ENCODE data around the gene PRSS21. TPM values are rescaled to one million over a fixed set of nuclear protein-coding genes. Genes with fewer than 3 reads are reported as not detected.

PRSS21 gene
- total and polyA plus RNA-seq, 3 donors from 2014 or later: 62.5 to 153 (median 130) TPM

DNA sequence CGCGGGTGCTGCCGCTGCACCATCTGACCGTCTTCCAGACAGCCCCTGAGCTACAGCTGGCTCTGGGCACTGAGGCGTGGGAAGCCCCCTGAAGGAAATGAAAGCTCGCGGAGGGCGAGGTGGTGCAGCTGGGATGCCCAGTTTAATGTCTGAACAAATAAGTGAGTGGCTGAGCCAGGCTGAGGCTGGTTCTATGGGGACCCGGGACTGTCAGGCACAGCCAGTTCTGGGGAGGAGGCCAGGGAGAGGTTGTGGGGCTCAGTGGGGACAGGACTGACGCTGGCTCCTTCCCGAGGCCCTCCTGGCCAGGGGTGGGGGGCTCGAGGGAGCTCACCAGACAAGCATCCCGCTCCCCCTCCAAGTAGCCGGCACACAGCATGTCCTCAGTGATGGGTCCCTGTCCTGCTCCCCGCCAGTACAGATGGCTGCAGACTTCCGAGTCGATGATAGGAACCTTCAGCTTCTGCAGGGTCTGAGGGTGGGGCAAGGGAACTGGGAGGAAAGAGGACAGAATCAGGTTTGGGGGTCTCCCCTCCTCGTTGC, 36.6 kb downstream of the PRSS21 start:
- 57 to 64% methylated on average over 5 to 18 of the region's 18 CpGs for WGBS, 2 donors
- intact Hi-C loops (cut with DNase I; ENCODE audit: low total_unique reads): no loop called here
- Histone ChIP-seq H3K27me3 (no peaks in the 10 kb centered on the region), H3K4me1 (peaks cover 3% of the 10 kb centered on the region), H3K4me3 (peak overlapping the region in 1 of 2 donors; percentile 41), H3K27ac (no peak overlapping the region), H3K9me3 (no peaks in the 10 kb centered on the region), H3K36me3 (ENCODE audit: low read depth, missing control alignments) (no peaks in the 10 kb centered on the region)
- TF ChIP-seq, protein P1, sequence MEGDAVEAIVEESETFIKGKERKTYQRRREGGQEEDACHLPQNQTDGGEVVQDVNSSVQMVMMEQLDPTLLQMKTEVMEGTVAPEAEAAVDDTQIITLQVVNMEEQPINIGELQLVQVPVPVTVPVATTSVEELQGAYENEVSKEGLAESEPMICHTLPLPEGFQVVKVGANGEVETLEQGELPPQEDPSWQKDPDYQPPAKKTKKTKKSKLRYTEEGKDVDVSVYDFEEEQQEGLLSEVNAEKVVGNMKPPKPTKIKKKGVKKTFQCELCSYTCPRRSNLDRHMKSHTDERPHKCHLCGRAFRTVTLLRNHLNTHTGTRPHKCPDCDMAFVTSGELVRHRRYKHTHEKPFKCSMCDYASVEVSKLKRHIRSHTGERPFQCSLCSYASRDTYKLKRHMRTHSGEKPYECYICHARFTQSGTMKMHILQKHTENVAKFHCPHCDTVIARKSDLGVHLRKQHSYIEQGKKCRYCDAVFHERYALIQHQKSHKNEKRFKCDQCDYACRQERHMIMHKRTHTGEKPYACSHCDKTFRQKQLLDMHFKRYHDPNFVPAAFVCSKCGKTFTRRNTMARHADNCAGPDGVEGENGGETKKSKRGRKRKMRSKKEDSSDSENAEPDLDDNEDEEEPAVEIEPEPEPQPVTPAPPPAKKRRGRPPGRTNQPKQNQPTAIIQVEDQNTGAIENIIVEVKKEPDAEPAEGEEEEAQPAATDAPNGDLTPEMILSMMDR (IDR thresholded peaks at IDR 0.05): no peak
- no peak for TF ChIP-seq POLR2A (IDR thresholded peaks at IDR 0.05)
- no peak for DNase-seq

DNA sequence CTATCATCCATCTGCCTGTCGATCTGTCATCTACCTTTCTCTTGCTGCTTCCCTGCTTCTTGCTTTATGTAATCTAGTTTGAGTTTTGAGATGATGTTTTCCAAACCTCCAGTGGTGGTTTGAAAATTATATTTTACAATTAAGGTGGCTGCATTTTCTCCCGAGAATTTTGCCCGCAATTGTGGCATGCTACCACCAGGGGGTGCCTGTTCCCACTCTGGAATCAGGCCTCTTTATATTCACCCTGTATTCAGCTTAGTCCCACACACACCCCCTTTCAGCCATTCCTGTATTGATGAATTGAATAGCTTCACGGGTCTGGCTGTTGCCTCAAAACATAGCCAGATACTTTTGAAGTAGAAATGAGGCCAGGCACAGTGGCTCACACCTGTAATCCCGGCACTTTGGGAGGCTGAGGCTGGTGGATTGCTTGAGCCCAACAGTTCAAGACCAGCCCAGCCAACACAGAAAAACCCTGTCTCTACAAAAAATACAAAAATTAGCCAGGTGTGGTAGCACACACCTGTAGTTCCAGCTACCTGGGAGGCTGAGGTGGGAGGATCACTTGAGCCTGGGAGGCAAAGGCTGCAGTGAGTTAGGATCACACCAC, 37.8 kb downstream of the PRSS21 start:
- intact Hi-C loops (cut with DNase I; ENCODE audit: low total_unique reads): no loop called here
- Histone ChIP-seq H3K27ac (no peak overlapping the region), H3K9me3 (no peaks in the 10 kb centered on the region), H3K27me3 (no peaks in the 10 kb centered on the region), H3K4me1 (peaks cover 3% of the 10 kb centered on the region), H3K36me3 (ENCODE audit: low read depth, missing control alignments) (no peaks in the 10 kb centered on the region), H3K4me3 (no peak overlapping the region)
- no peak for DNase-seq
- TF ChIP-seq, protein P1 (IDR thresholded peaks at IDR 0.05): peak; percentile 28 to 57 (median 49)
- no peak for TF ChIP-seq POLR2A (IDR thresholded peaks at IDR 0.05)
- WGBS, 2 donors: 46 to 55% methylated on average over 5 of the region's 5 CpGs

DNA sequence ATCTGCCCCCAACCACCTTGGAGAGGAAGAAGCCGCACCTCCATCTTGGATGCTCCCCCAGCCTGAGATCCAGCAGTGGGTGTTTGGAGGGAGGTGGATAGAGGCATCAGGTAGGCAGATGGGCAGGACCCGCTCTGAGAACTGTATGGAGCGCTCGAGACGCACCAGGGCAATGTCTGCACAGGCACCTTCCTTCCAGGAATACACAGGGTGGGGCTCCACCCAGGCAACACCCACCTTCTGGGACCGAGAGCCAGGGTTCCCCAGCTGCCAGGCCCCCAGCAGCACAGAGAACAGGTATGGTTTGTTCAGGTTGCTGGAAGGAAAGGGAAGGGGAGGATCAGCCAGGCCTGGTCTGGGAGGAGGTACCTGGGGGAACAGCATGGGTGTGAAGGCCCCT, 38.5 kb downstream of the PRSS21 start:
- H3K4me3 ChIP-seq: no peak overlapping the region
- DNase-seq: no peak
- H3K9me3 ChIP-seq: no peaks in the 10 kb centered on the region
- WGBS, 2 donors: 86% methylated on average over 6 of the region's 6 CpGs
- peaks cover 3% of the 10 kb centered on the region for H3K4me1 ChIP-seq
- no peak overlapping the region for H3K27ac ChIP-seq
- H3K27me3 ChIP-seq: no peaks in the 10 kb centered on the region
- TF ChIP-seq, protein P1 (IDR thresholded peaks at IDR 0.05): no peak
- no peak for TF ChIP-seq POLR2A (IDR thresholded peaks at IDR 0.05)
- intact Hi-C loops (cut with DNase I; ENCODE audit: low total_unique reads): no loop called here
- H3K36me3 ChIP-seq (ENCODE audit: low read depth, missing control alignments): no peaks in the 10 kb centered on the region

DNA sequence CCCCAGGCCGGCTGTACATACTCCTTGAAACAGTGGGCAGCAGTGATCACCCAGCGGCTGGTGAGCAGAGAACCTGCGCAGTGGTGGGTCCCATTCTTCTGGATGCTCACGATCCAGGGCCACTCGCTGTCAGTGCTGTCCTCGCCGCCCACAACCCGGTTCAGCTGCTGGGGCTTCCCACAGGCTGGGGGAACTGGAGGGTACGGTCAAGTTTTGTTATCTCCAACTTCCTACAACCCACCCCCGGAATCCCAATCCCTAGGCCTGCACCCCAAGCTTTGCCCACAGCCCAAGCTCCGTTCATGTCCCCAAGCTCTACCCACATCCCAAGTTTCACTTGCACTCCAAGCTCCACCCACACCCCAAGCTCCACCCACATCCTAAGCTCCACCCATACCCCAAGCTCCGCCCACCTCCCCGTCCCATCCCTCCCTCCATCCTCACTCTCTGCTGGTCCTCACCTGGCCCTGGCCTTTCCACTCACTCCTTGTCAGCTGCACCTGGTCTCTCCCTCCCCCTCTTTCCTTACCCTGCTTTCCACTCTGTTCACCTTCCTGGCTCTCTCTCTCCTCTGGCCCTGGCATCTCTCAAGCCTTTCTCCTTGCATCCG, 39.1 kb downstream of the PRSS21 start:
- Histone ChIP-seq H3K27me3 (no peaks in the 10 kb centered on the region), H3K36me3 (ENCODE audit: low read depth, missing control alignments) (no peaks in the 10 kb centered on the region), H3K9me3 (no peaks in the 10 kb centered on the region), H3K4me1 (peaks cover 3% of the 10 kb centered on the region), H3K4me3 (no peak overlapping the region), H3K27ac (no peak overlapping the region)
- 71 to 74% methylated on average over 14 of the region's 14 CpGs for WGBS, 2 donors
- intact Hi-C loops (cut with DNase I; ENCODE audit: low total_unique reads): no loop called here
- TF ChIP-seq, protein P1 (IDR thresholded peaks at IDR 0.05): no peak
- no peak for DNase-seq
